Measurements from ENCODE around the gene MUSK.

The MUSK gene

DNA sequence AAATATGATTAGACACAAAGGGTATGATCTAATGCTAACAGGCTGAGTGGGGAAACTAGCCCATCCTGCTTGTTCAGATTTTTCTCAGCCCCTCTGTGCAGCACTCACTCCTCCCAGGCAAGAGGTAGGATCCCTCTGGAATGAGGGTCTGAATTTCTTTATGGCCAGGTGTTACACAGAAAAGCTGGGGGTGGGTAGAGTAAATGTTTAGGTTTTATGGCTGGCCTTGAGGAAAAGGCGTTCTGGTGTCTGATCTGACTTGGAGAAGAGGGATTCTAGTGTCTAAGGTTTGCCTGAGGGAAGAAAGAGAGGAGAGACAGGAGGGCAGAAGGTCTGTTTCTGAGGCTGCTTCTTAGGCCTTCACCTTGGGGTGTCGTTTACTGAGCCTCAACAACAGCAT is 97.3 kb downstream of the MUSK start:
- Histone ChIP-seq H3K27ac (no peak overlapping the region), H2AFZ (ENCODE audit: low read depth) (no peak overlapping the region), H3K27me3 (ENCODE audit: insufficient read depth, low read depth) (no peaks in the 10 kb centered on the region), H3K4me2 (no peak overlapping the region), H3K79me2 (ENCODE audit: insufficient read depth, low read depth) (no peaks in the 10 kb centered on the region), H4K20me1 (ENCODE audit: insufficient read depth) (no peaks in the 10 kb centered on the region), H3K9ac (no peak overlapping the region), H3K4me1 (ENCODE audit: low read depth, poor library complexity, severe bottlenecking) (peaks cover 11% of the 10 kb centered on the region), H3K36me3 (ENCODE audit: insufficient read depth) (no peaks in the 10 kb centered on the region), H3K4me3 (IDR thresholded peaks at IDR 0.05; ENCODE audit: insufficient read depth, low read depth, low read length) (no peak overlapping the region)
- no peak for TF ChIP-seq CTCF (conservative IDR thresholded peaks at IDR 0.05; ENCODE audit: low read depth, low read length)

GRCh38 chr9:110767559-110768063 is 99.0 kb downstream of the MUSK start:
- no peaks in the 10 kb centered on the region for H3K27me3 ChIP-seq (ENCODE audit: insufficient read depth, low read depth)
- no peak overlapping the region for H2AFZ ChIP-seq (ENCODE audit: low read depth)
- no peak overlapping the region for H3K4me2 ChIP-seq
- H3K9ac ChIP-seq = no peak overlapping the region
- no peak overlapping the region for H3K27ac ChIP-seq
- H3K79me2 ChIP-seq (ENCODE audit: insufficient read depth, low read depth) = no peaks in the 10 kb centered on the region
- no peaks in the 10 kb centered on the region for H4K20me1 ChIP-seq (ENCODE audit: insufficient read depth)
- H3K4me1 ChIP-seq (ENCODE audit: low read depth, poor library complexity, severe bottlenecking) = peaks cover 11% of the 10 kb centered on the region
- H3K4me3 ChIP-seq (IDR thresholded peaks at IDR 0.05; ENCODE audit: insufficient read depth, low read depth, low read length) = no peak overlapping the region
- TF ChIP-seq CTCF (conservative IDR thresholded peaks at IDR 0.05; ENCODE audit: low read depth, low read length) = no peak
- no peaks in the 10 kb centered on the region for H3K36me3 ChIP-seq (ENCODE audit: insufficient read depth)

DNA sequence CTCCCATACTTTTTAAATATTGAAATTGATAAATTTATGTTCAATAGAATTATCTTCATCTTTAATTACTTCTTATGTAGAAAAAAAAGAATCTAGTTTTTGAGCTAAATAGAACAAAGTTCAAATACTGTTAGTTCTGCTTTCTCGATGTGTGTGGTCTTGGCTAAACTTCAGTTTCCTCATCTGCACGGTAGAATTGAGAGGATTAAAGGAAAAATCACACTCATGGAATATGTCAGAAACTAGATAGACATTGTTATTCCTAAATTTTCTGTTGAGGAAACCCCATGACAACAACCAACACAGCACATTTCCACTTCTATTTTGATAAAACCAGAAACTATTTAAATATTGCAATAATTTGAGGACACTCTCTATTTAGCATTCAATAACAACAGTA is 100.3 kb downstream of the MUSK start:
- no peak overlapping the region for H2AFZ ChIP-seq (ENCODE audit: low read depth)

GRCh38 chr9:110769667-110770066 is 101.1 kb downstream of the MUSK start:
- peak overlapping the region; percentile 25; the same call in 1 of the 2 replicates for H3K4me2 ChIP-seq
- no peaks in the 10 kb centered on the region for H4K20me1 ChIP-seq (ENCODE audit: insufficient read depth)
- H3K9ac ChIP-seq = no peak overlapping the region
- no peak overlapping the region for H2AFZ ChIP-seq (ENCODE audit: low read depth)
- H3K27ac ChIP-seq = no peak overlapping the region
- H3K27me3 ChIP-seq (ENCODE audit: insufficient read depth, low read depth) = no peaks in the 10 kb centered on the region
- TF ChIP-seq CTCF (conservative IDR thresholded peaks at IDR 0.05; ENCODE audit: low read depth, low read length) = no peak
- H3K4me1 ChIP-seq (ENCODE audit: low read depth, poor library complexity, severe bottlenecking) = peaks cover 11% of the 10 kb centered on the region
- H3K36me3 ChIP-seq (ENCODE audit: insufficient read depth) = no peaks in the 10 kb centered on the region
- no peak overlapping the region for H3K4me3 ChIP-seq (IDR thresholded peaks at IDR 0.05; ENCODE audit: insufficient read depth, low read depth, low read length)
- H3K79me2 ChIP-seq (ENCODE audit: insufficient read depth, low read depth) = no peaks in the 10 kb centered on the region

More for the DNA sequence above, 100.3 kb downstream of the MUSK start:
- no peak overlapping the region for H3K4me3 ChIP-seq (IDR thresholded peaks at IDR 0.05; ENCODE audit: insufficient read depth, low read depth, low read length)
- no peak overlapping the region for H3K9ac ChIP-seq
- H3K36me3 ChIP-seq (ENCODE audit: insufficient read depth) = no peaks in the 10 kb centered on the region
- no peaks in the 10 kb centered on the region for H4K20me1 ChIP-seq (ENCODE audit: insufficient read depth)
- no peaks in the 10 kb centered on the region for H3K79me2 ChIP-seq (ENCODE audit: insufficient read depth, low read depth)
- no peak overlapping the region for H3K4me2 ChIP-seq
- H3K4me1 ChIP-seq (ENCODE audit: low read depth, poor library complexity, severe bottlenecking) = peaks cover 11% of the 10 kb centered on the region
- no peak overlapping the region for H3K27ac ChIP-seq
- no peaks in the 10 kb centered on the region for H3K27me3 ChIP-seq (ENCODE audit: insufficient read depth, low read depth)
- TF ChIP-seq CTCF (conservative IDR thresholded peaks at IDR 0.05; ENCODE audit: low read depth, low read length) = no peak
